IMR-90 (cell line): ENCODE data around the gene DDX24. TPM values are rescaled to one million over a fixed set of nuclear protein-coding genes. Genes with fewer than 3 reads are reported as not detected.

Source experiments
- ATAC-seq: fragments of 200-7000 bp; cut with Tn5 transposase; 2 replicates; pipeline ENCODE4 v1.9.1; 2020; ENCODE audit warnings: low read depth, mild to moderate bottlenecking, moderate library complexity
- BruUV-seq: library from RNA; stranded (reverse); fragments of 400-500 nt; replicated peaks from 2 replicates; lab custom pipeline; 2021; lab: Mats Ljungman, UMichigan
- CTCF ChIA-PET: fragments of 300-600 bp; formaldehyde crosslinking; extraction: SDS; loops from one replicate; lab custom pipeline; 2021; ENCODE audit warnings: antibody characterized with exemption; lab: Yijun Ruan, JAX
- POLR2A ChIA-PET: fragments of 300-600 bp; sonication (Branson Sonifier 250); formaldehyde crosslinking; loops from one replicate; lab custom pipeline; 2022; ENCODE audit warnings: antibody characterized with exemption; ENCODE audit not compliant: unreplicated experiment; lab: Charles Lee
- DNase-seq: peaks from one replicate; pipeline ENCODE4 v3.0.0; 2013
- H2AFZ ChIP-seq: replicated peaks from 2 replicates; pipeline ENCODE3; 2013; ENCODE audit warnings: low read length, mild to moderate bottlenecking; ENCODE audit not compliant: poor library complexity
- H2AK5ac ChIP-seq: 2 replicates; pipeline ENCODE4 v1.6.1; 2013; ENCODE audit warnings: low read depth, low read length, inconsistent platforms
- H2AK9ac ChIP-seq: replicated peaks from 2 replicates; pipeline ENCODE3; 2013; ENCODE audit warnings: mild to moderate bottlenecking, low read depth, low read length, moderate library complexity; ENCODE audit not compliant: poor library complexity
- H2BK120ac ChIP-seq: 2 replicates; pipeline ENCODE4 v1.6.1; 2013; ENCODE audit warnings: low read depth, low read length, inconsistent platforms
- H2BK15ac ChIP-seq: 3 replicates; pipeline ENCODE4 v1.6.1; 2013; ENCODE audit warnings: low read depth, low read length, inconsistent platforms
- H2BK20ac ChIP-seq: 2 replicates; pipeline ENCODE4 v1.6.1; 2013; ENCODE audit warnings: low read depth, mild to moderate bottlenecking, inconsistent platforms, low read length, moderate library complexity
- H2BK5ac ChIP-seq: 2 replicates; pipeline ENCODE4 v1.6.1; 2013; ENCODE audit warnings: mild to moderate bottlenecking, low read depth, low read length, inconsistent platforms; ENCODE audit not compliant: poor library complexity, severe bottlenecking
- H3K14ac ChIP-seq: replicated peaks from 2 replicates; pipeline ENCODE4 v1.6.1; 2013; ENCODE audit warnings: low read depth, low read length, inconsistent platforms
- H3K18ac ChIP-seq: 2 replicates; pipeline ENCODE4 v1.6.1; 2013; ENCODE audit warnings: low read depth, low read length, control low read depth
- H3K23ac ChIP-seq: 2 replicates; pipeline ENCODE4 v1.6.1; 2013; ENCODE audit warnings: low read depth, low read length, inconsistent platforms
- H3K27ac ChIP-seq: 2 replicates; pipeline ENCODE4 v1.5.1; 2013; ENCODE audit warnings: mild to moderate bottlenecking, control low read depth, low read length; ENCODE audit not compliant: insufficient read depth
- H3K27me3 ChIP-seq: 2 replicates; pipeline ENCODE4 v1.6.1; 2013; ENCODE audit warnings: low read length; ENCODE audit not compliant: control insufficient read depth, insufficient read depth
- H3K36me3 ChIP-seq: 2 replicates; pipeline ENCODE4 v1.6.1; 2013; ENCODE audit warnings: low read length, mixed read lengths; ENCODE audit not compliant: control insufficient read depth, insufficient read depth
- H3K4ac ChIP-seq: 2 replicates; pipeline ENCODE4 v1.6.1; 2013; ENCODE audit warnings: low read depth, low read length, inconsistent platforms
- H3K4me1 ChIP-seq: 2 replicates; pipeline ENCODE4 v1.6.1; 2013; ENCODE audit warnings: low read length, mixed read lengths; ENCODE audit not compliant: control insufficient read depth, insufficient read depth
- H3K4me2 ChIP-seq: 2 replicates; pipeline ENCODE4 v1.6.1; 2013; ENCODE audit warnings: low read depth, mild to moderate bottlenecking, control low read depth, low read length, moderate library complexity
- H3K4me3 ChIP-seq: 2 replicates; pipeline ENCODE4 v1.5.1; 2013; ENCODE audit warnings: low read depth, mild to moderate bottlenecking, control low read depth, low read length, moderate library complexity; ENCODE audit not compliant: insufficient read depth
- H3K56ac ChIP-seq: 2 replicates; pipeline ENCODE4 v1.6.1; 2013; ENCODE audit warnings: low read length, inconsistent platforms; ENCODE audit not compliant: insufficient read depth; ENCODE audit errors: extremely low read depth
- H3K79me1 ChIP-seq, 2 experiments: 2 replicates each; pipeline ENCODE4 v1.6.1; 2013; ENCODE audit warnings: low read length in 2 of 2, inconsistent platforms in 1 of 2, low read depth in 1 of 2
- H3K9ac ChIP-seq: 2 replicates; pipeline ENCODE4 v1.6.1; 2013; ENCODE audit warnings: low read depth, low read length, control low read depth
- H3K9me1 ChIP-seq: 2 replicates; pipeline ENCODE4 v1.6.1; 2013; ENCODE audit warnings: low read length, inconsistent platforms; ENCODE audit not compliant: insufficient read depth
- H3K9me3 ChIP-seq: 2 replicates; pipeline ENCODE4 v1.6.1; 2013; ENCODE audit warnings: low read length; ENCODE audit not compliant: control insufficient read depth, insufficient read depth
- H4K20me1 ChIP-seq: 2 replicates; pipeline ENCODE4 v1.6.1; 2013; ENCODE audit warnings: low read length, inconsistent platforms; ENCODE audit not compliant: insufficient read depth
- H4K5ac ChIP-seq: 2 replicates; pipeline ENCODE4 v1.6.1; 2013; ENCODE audit warnings: mild to moderate bottlenecking, low read depth, low read length, control low read depth
- H4K8ac ChIP-seq, 2 experiments: 2 replicates each; pipeline ENCODE4 v1.6.1; 2013; ENCODE audit warnings: low read depth in 2 of 2, low read length in 2 of 2, control low read depth in 1 of 2, inconsistent platforms in 1 of 2
- H4K91ac ChIP-seq: 2 replicates; pipeline ENCODE4 v1.6.1; 2013; ENCODE audit warnings: low read depth, low read length, inconsistent platforms; ENCODE audit not compliant: insufficient read depth
- MAFK ChIP-seq: IDR thresholded peaks from 2 replicates; pipeline ENCODE4 v1.6.1; 2012; ENCODE audit warnings: low read depth, low read length, improper control_type of control experiment
- RFX5 ChIP-seq: IDR thresholded peaks from 2 replicates; pipeline ENCODE4 v1.8.0; 2012; ENCODE audit warnings: low read depth, mild to moderate bottlenecking, low read length, moderate library complexity
- WGBS, 2 experiments: methylation state at CpG; one replicate each; pipeline versions ENCODE4 v1.1.5 to v1.1.7; 2013; ENCODE audit warnings: missing lambda C conversion rate in 2 of 2; ENCODE audit not compliant: insufficient read length in 1 of 2; ENCODE audit errors: extremely low coverage in 2 of 2; 5-methylcytosine and 5-hydroxymethylcytosine counted together
- dilution Hi-C: fragments of 300-500 bp; cut with HindIII; formaldehyde crosslinking; loops from one replicate; pipeline ENCODE4 v1.14.3; 2018; ENCODE audit warnings: low sequenced_read_pairs; ENCODE audit not compliant: unreplicated experiment
- in situ Hi-C: fragments of 300-500 bp; cut with MboI; formaldehyde crosslinking; loops from 3 replicates; pipeline ENCODE4 v1.14.3; 2019; ENCODE audit warnings: low sequenced_read_pairs, inconsistent platforms, mixed read lengths
- intact Hi-C: fragments of 100-400 bp; cut with micrococcal nuclease; formaldehyde crosslinking; loops from 2 replicates; pipeline ENCODE4 v1.10.0; 2022
- polyA plus RNA-seq, 3 experiments: library from polyadenylated mRNA; depleted of rRNA; stranded (reverse); fragments of >200 nt; gene quantifications; 2 replicates each; pipeline ENCODE4 v1.2.3, GENCODE V29; 2012; ENCODE audit warnings: low replicate concordance in 1 of 3
- total RNA-seq: library from RNA; depleted of rRNA; stranded (reverse); fragments of >200 nt; gene quantifications from 2 replicates; pipeline ENCODE4 v1.2.3, GENCODE V29; 2012

DDX24 gene
- total and polyA plus RNA-seq, 2 of the 4 experiments (the other 2 are of a cell fraction): 134 to 155 TPM

DNA sequence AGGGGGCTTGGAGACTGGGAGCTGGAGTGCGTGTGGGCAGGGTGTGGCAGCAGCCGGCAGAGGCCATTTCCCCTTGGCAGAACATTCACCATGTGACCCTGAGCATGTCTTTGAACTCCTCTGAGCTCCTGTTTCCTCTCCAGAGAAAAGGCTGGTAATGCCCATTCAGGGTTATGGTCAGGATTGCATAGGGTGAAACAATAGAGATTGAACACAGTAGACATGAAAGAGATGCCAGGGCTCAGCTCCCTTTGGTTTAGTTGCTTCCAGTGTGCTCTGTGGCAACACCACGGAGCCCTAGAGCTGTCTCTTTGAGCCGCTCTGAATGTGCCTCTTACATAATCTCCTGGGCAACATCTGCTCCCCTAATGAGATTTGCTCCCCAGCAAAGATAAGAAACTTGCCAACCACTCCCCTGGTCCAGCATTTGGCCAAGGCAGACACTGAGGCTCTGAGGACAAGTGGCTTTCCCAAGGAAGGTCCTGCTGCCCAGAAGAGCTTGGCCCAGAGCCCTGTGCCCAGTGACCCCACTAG lies 34.1 kb upstream of the DDX24 start:
- Histone ChIP-seq H3K9me3 (peaks cover 3% of the 10 kb centered on the region), H2BK5ac (no peak overlapping the region), H3K36me3 (no peaks in the 10 kb centered on the region), H3K79me1 (no peaks in the 10 kb centered on the region), H3K56ac (no peak overlapping the region), H2BK20ac (no peak overlapping the region), H3K18ac (no peak overlapping the region), H3K27me3 (peaks cover 13% of the 10 kb centered on the region; the same call in 1 of the 2 replicates), H3K4me3 (no peak overlapping the region), H2AFZ (no peak overlapping the region), H2AK9ac (no peak overlapping the region), H4K8ac (no peak overlapping the region), H3K4me1 (no peaks in the 10 kb centered on the region), H3K27ac (no peak overlapping the region), H3K9me1 (0 out of 2 replicates have a peak, but pooled peaks cover 3% of the 10 kb centered on the region), H3K23ac (no peak overlapping the region), H4K5ac (no peak overlapping the region), H2BK120ac (no peak overlapping the region), H2AK5ac (no peak overlapping the region), H3K4ac (no peak overlapping the region), H3K9ac (no peak overlapping the region), H3K4me2 (no peak overlapping the region), H2BK15ac (no peak overlapping the region), H3K14ac (no peak overlapping the region), H4K20me1 (no peaks in the 10 kb centered on the region), H4K91ac (no peak overlapping the region)
- ChIA-PET CTCF (interaction anchor here (2.0 kb wide), 1 partner anchor 22 kb away, joined by 5 read pairs; no protein-coding TSS in a partner anchor), POLR2A (no interaction called here)
- ATAC-seq (no peak), DNase-seq (no peak)
- intact Hi-C loops (no loop called here), dilution Hi-C loops (no loop called here), in situ Hi-C loops (no loop called here)
- TF ChIP-seq RFX5 (no peak), MAFK (no peak)
- 17% methylated on average over 1 of the region's 4 CpGs; no CpG with 5 or more reads in 1 of the 2 experiments for WGBS, 2 experiments
- BruUV-seq: no TSS peak
